CD4-positive, alpha-beta memory T cell (primary cell): ENCODE measurements around the gene DGKG. TPM values are rescaled to one million over a fixed set of nuclear protein-coding genes. Genes with fewer than 3 reads are reported as not detected.

ENCODE experiments used
- CTCF ChIA-PET: fragments of 350-600 bp; sonication (Branson Sonifier 250); formaldehyde crosslinking; loops from one replicate; lab custom pipeline; 2021; ENCODE audit warnings: inconsistent platforms; ENCODE audit not compliant: partially characterized antibody; lab: Charles Lee
- POLR2A ChIA-PET: fragments of 350-600 bp; sonication (Branson Sonifier 250); formaldehyde crosslinking; loops from one replicate; lab custom pipeline; 2021; ENCODE audit not compliant: partially characterized antibody; lab: Charles Lee
- DNase-seq, 5 donors: peaks; one replicate each; pipeline versions ENCODE4 v3.0.0 to v3.0.0-alpha.2; 2020 to 2022; ENCODE audit warnings: mixed read lengths in 1 of 5
- H3K27ac ChIP-seq: one replicate; pipeline ENCODE4 v1.7.0; 2013; ENCODE audit warnings: low read depth, low read length
- H3K27me3 ChIP-seq: 2 replicates; pipeline ENCODE4 v1.7.0; 2013; ENCODE audit warnings: mild to moderate bottlenecking, low read length, moderate library complexity; ENCODE audit not compliant: insufficient read depth
- H3K36me3 ChIP-seq: 2 replicates; pipeline ENCODE4 v1.7.0; 2013; ENCODE audit warnings: mild to moderate bottlenecking, low read length, moderate library complexity; ENCODE audit not compliant: insufficient read depth
- H3K4me1 ChIP-seq: 2 replicates; pipeline ENCODE4 v1.7.0; 2013; ENCODE audit warnings: mild to moderate bottlenecking, low read length, moderate library complexity; ENCODE audit not compliant: insufficient read depth
- H3K4me3 ChIP-seq, 2 donors: one replicate each; pipeline ENCODE4 v1.7.0; 2013; ENCODE audit warnings: low read length in 2 of 2, mild to moderate bottlenecking in 1 of 2
- H3K9me3 ChIP-seq, 2 donors: one replicate each; pipeline ENCODE4 v1.7.0; 2013; ENCODE audit warnings: low read length in 2 of 2, control low read depth in 1 of 2; ENCODE audit not compliant: control insufficient read depth in 1 of 2
- H3K27ac Mint-ChIP-seq, 7 donors: one replicate each; pipeline ENCODE4 v1.8.0; 2020 to 2021; ENCODE audit warnings: mixed read lengths in 7 of 7, mild to moderate bottlenecking in 6 of 7, inconsistent platforms in 3 of 7, moderate library complexity in 3 of 7
- H3K27me3 Mint-ChIP-seq, 2 donors: one replicate each; pipeline ENCODE4 v1.8.0; 2020 to 2021; ENCODE audit warnings: mixed read lengths in 2 of 2
- H3K36me3 Mint-ChIP-seq, 2 donors: one replicate each; pipeline ENCODE4 v1.8.0; 2020 to 2021; ENCODE audit warnings: mixed read lengths in 2 of 2, inconsistent platforms in 1 of 2, mild to moderate bottlenecking in 1 of 2
- H3K4me1 Mint-ChIP-seq, 4 donors: one replicate each; pipeline ENCODE4 v1.8.0; 2020 to 2021; ENCODE audit warnings: mixed read lengths in 4 of 4, mild to moderate bottlenecking in 1 of 4
- H3K4me3 Mint-ChIP-seq, 8 donors: one replicate each; pipeline ENCODE4 v1.8.0; 2020 to 2021; ENCODE audit warnings: mixed read lengths in 8 of 8, mild to moderate bottlenecking in 7 of 8, moderate library complexity in 6 of 8, inconsistent platforms in 3 of 8
- H3K9me3 Mint-ChIP-seq, 8 donors: one replicate each; pipeline ENCODE4 v1.8.0; 2020 to 2021; ENCODE audit warnings: mixed read lengths in 8 of 8, mild to moderate bottlenecking in 5 of 8, inconsistent platforms in 3 of 8, moderate library complexity in 1 of 8
- intact Hi-C: fragments of 100-400 bp; cut with micrococcal nuclease; formaldehyde crosslinking; loops from one replicate; pipeline ENCODE4 v1.15.1; 2023
- polyA plus RNA-seq, 2 donors: library from polyadenylated mRNA; unstranded; fragments of 300-500 nt; fragmentation: Illumina TruSeq; gene quantifications; one replicate each; pipeline ENCODE4 v1.2.3, GENCODE V29; 2021
- total RNA-seq, 2 experiments: library from RNA; stranded (reverse); gene quantifications; one replicate each; pipeline ENCODE4 v1.2.3, GENCODE V29; 2021

The DGKG gene
- total and polyA plus RNA-seq, 4 experiments from 2014 or later: 0.75 TPM; not detected in 3

DNA sequence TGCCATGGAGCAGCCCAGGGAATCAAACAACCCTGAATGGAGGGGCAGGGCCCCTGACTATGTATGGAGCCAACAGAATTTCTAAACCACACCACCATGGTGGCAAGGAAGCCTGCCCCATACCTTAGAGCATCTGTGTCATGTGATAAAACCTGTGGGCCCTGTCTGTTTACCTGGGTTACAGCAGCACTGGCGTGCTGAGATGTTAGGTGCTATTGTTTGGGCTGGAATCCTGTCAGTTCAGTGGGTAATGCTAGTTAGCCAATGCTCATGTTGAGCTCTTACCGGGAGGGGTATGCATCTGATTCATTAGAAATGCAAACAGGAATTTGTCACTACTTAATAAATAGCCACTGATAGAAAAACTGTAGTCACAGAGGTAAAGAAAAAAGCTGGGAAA is 189.7 kb downstream of the DGKG start:
- Histone ChIP-seq H3K4me1 (no peaks in the 10 kb centered on the region), H3K9me3 (no peaks in the 10 kb centered on the region), H3K4me3 (no peak overlapping the region), H3K27me3 (no peaks in the 10 kb centered on the region), H3K36me3 (no peaks in the 10 kb centered on the region), H3K27ac (no peak overlapping the region)
- H3K36me3 Mint-ChIP-seq: no peaks in the 10 kb centered on the region
- H3K9me3 Mint-ChIP-seq: peaks cover 0 to 4% (median 0%) of the 10 kb centered on the region in 8 donors
- no peak overlapping the region for H3K4me3 Mint-ChIP-seq
- H3K4me1 Mint-ChIP-seq: peaks cover 0 to 9% (median under 1%) of the 10 kb centered on the region in 4 donors
- ChIA-PET CTCF (no interaction called here), POLR2A (no interaction called here)
- H3K27me3 Mint-ChIP-seq: peaks cover 0 to 5% of the 10 kb centered on the region in 2 donors
- peak overlapping the region in 1 of 7 donors; percentile 24 for H3K27ac Mint-ChIP-seq
- intact Hi-C loops: no loop called here
- DNase-seq: no peak

- intact Hi-C loops: no loop called here
- no peak overlapping the region for H3K27ac Mint-ChIP-seq
- no peaks in the 10 kb centered on the region for H3K27me3 ChIP-seq
- no peak overlapping the region for H3K27ac ChIP-seq
- DNase-seq: no peak
- no peak overlapping the region for H3K4me3 Mint-ChIP-seq
- H3K4me3 ChIP-seq: no peak overlapping the region
- H3K36me3 ChIP-seq: no peaks in the 10 kb centered on the region
- no peaks in the 10 kb centered on the region for H3K9me3 ChIP-seq
- H3K27me3 Mint-ChIP-seq: peaks cover under 1 to 7% of the 10 kb centered on the region in 2 donors
- no peaks in the 10 kb centered on the region for H3K4me1 ChIP-seq
- ChIA-PET POLR2A (no interaction called here), CTCF (no interaction called here)
- peaks cover 0 to 4% (median 0%) of the 10 kb centered on the region in 8 donors for H3K9me3 Mint-ChIP-seq
- no peaks in the 10 kb centered on the region for H3K36me3 Mint-ChIP-seq
- peaks cover 0 to 9% (median under 1%) of the 10 kb centered on the region in 4 donors for H3K4me1 Mint-ChIP-seq
Observed at GRCh38 chr3:186171521-186171920, 190.5 kb downstream of the DGKG start.

- Histone ChIP-seq H3K4me1 (no peaks in the 10 kb centered on the region), H3K4me3 (no peak overlapping the region), H3K9me3 (no peaks in the 10 kb centered on the region), H3K27ac (no peak overlapping the region), H3K36me3 (no peaks in the 10 kb centered on the region), H3K27me3 (no peaks in the 10 kb centered on the region)
- Mint-ChIP-seq H3K36me3 (no peaks in the 10 kb centered on the region), H3K9me3 (peaks cover 0 to 4% (median 0%) of the 10 kb centered on the region in 8 donors), H3K4me3 (no peak overlapping the region), H3K27me3 (peaks cover 4 to 16% of the 10 kb centered on the region in 2 donors), H3K4me1 (peaks cover 0 to 9% (median under 1%) of the 10 kb centered on the region in 4 donors), H3K27ac (no peak overlapping the region)
- no peak for DNase-seq
- intact Hi-C loops: no loop called here
- ChIA-PET CTCF (no interaction called here), POLR2A (no interaction called here)
Observed at GRCh38 chr3:186170516-186170915, 191.5 kb downstream of the DGKG start.

- H3K4me3 ChIP-seq: no peak overlapping the region
- POLR2A ChIA-PET: no interaction called here
- H3K27ac ChIP-seq: no peak overlapping the region
- no peak overlapping the region for H3K27ac Mint-ChIP-seq
- no peaks in the 10 kb centered on the region for H3K36me3 Mint-ChIP-seq
- no peak for DNase-seq
- CTCF ChIA-PET: no interaction called here
- H3K9me3 ChIP-seq: no peaks in the 10 kb centered on the region
- no peaks in the 10 kb centered on the region for H3K36me3 ChIP-seq
- no peaks in the 10 kb centered on the region for H3K4me1 ChIP-seq
- peaks cover 0 to 9% (median under 1%) of the 10 kb centered on the region in 4 donors for H3K4me1 Mint-ChIP-seq
- H3K27me3 ChIP-seq: no peaks in the 10 kb centered on the region
- H3K4me3 Mint-ChIP-seq: no peak overlapping the region
- intact Hi-C loops: no loop called here
- peaks cover 0 to 4% (median 0%) of the 10 kb centered on the region in 8 donors for H3K9me3 Mint-ChIP-seq
- H3K27me3 Mint-ChIP-seq: peaks cover 9 to 26% of the 10 kb centered on the region in 2 donors
Observed at GRCh38 chr3:186169379-186169778, 192.7 kb downstream of the DGKG start.

DNA sequence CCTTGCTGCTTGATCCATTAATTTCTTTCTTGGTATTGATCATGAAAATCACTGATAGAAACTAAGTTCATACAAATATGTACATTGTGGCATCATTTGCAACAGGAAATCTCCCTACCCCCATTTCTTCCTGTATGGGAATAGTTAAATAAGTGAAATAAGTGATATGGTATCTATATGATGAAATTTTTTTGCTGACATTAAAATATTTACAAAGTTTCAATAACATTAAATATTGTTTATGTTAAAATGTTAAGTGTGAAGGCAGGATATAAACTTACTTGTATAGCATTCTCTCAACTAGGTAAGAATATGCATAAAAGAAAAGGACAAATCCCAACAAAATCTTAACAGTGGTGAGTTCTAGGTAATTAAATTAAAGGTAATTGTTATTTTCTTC is 193.1 kb downstream of the DGKG start:
- intact Hi-C loops: no loop called here
- no peaks in the 10 kb centered on the region for H3K36me3 Mint-ChIP-seq
- no peak for DNase-seq
- H3K4me1 Mint-ChIP-seq: peaks cover 0 to 9% (median under 1%) of the 10 kb centered on the region in 4 donors
- Histone ChIP-seq H3K9me3 (no peaks in the 10 kb centered on the region), H3K27me3 (peaks cover 4% of the 10 kb centered on the region), H3K4me1 (no peaks in the 10 kb centered on the region), H3K27ac (no peak overlapping the region), H3K4me3 (no peak overlapping the region), H3K36me3 (no peaks in the 10 kb centered on the region)
- H3K4me3 Mint-ChIP-seq: no peak overlapping the region
- POLR2A ChIA-PET: no interaction called here
- H3K27me3 Mint-ChIP-seq: peaks cover 11 to 30% of the 10 kb centered on the region in 2 donors
- H3K9me3 Mint-ChIP-seq: peaks cover 0 to 4% (median 0%) of the 10 kb centered on the region in 8 donors
- no peak overlapping the region for H3K27ac Mint-ChIP-seq
- CTCF ChIA-PET: no interaction called here

DNA sequence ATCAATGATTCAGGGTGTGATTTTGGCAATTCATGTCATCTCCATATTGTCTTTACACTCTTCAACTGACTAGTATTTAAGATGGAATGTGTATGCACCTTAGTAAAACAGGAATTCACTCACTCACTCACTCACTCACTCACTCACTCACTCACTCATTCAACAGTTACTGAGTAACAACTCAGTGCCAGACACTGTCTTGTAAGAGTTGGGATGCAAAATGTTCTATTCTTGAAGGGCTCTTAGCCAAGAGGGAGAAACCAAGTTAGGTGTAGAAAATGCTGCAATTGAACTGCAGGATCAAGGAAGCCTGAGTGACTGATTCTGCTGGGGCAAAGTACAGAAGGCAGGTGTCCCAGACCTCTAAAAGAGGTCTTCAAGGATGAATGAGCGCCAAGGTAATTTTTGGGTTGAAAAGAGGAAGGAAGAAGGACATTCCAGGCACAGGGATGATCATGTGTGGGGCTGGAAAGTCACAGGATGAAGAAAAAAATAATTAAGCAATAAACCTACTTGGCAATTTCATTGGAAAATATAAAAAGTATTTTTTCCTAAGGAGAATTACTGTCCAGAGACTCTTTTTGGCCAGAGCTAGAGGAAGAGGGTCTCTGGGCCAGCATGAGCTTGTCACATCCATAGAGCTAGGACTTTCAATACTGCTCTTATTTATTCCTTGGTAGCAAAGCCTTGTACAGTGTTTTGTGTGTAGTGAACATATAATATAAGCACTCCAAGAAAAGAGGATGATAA is 194.2 kb downstream of the DGKG start:
- Histone ChIP-seq H3K9me3 (no peaks in the 10 kb centered on the region), H3K4me3 (no peak overlapping the region), H3K4me1 (no peaks in the 10 kb centered on the region), H3K27me3 (peaks cover 4% of the 10 kb centered on the region), H3K27ac (no peak overlapping the region), H3K36me3 (no peaks in the 10 kb centered on the region)
- peaks cover 0 to 9% (median under 1%) of the 10 kb centered on the region in 4 donors for H3K4me1 Mint-ChIP-seq
- ChIA-PET CTCF (no interaction called here), POLR2A (no interaction called here)
- H3K27ac Mint-ChIP-seq: no peak overlapping the region
- no peaks in the 10 kb centered on the region for H3K36me3 Mint-ChIP-seq
- intact Hi-C loops: no loop called here
- no peak for DNase-seq
- H3K27me3 Mint-ChIP-seq: peaks cover 17 to 34% of the 10 kb centered on the region in 2 donors
- peaks cover 0 to 4% (median 0%) of the 10 kb centered on the region in 8 donors for H3K9me3 Mint-ChIP-seq
- no peak overlapping the region for H3K4me3 Mint-ChIP-seq

GRCh38 chr3:186166491-186167288 is 195.3 kb downstream of the DGKG start:
- H3K4me1 ChIP-seq: no peaks in the 10 kb centered on the region
- H3K9me3 ChIP-seq: no peaks in the 10 kb centered on the region
- Mint-ChIP-seq H3K4me1 (peaks cover 0 to 9% (median under 1%) of the 10 kb centered on the region in 4 donors), H3K9me3 (peaks cover 0 to 4% (median 0%) of the 10 kb centered on the region in 8 donors), H3K36me3 (no peaks in the 10 kb centered on the region), H3K27me3 (peaks cover 18 to 35% of the 10 kb centered on the region in 2 donors), H3K27ac (peak overlapping the region in 1 of 7 donors; percentile 43), H3K4me3 (no peak overlapping the region)
- POLR2A ChIA-PET: no interaction called here
- no peaks in the 10 kb centered on the region for H3K36me3 ChIP-seq
- CTCF ChIA-PET: no interaction called here
- H3K27me3 ChIP-seq: peaks cover 4% of the 10 kb centered on the region
- DNase-seq: no peak
- no peak overlapping the region for H3K27ac ChIP-seq
- intact Hi-C loops: no loop called here
- no peak overlapping the region for H3K4me3 ChIP-seq
